Endothelial cell of umbilical vein (primary cell): Measurements from ENCODE around the gene MAGI1. TPM values are rescaled to one million over a fixed set of nuclear protein-coding genes. Genes with fewer than 3 reads are reported as not detected.

Experiments
- BruUV-seq: library from RNA; stranded (reverse); fragments of 400-500 nt; replicated peaks from 2 replicates; lab custom pipeline; 2021; lab: Mats Ljungman, UMichigan
- CTCF ChIA-PET: fragments of 300-600, 350-600 bp; sonication (Branson Sonifier 250); formaldehyde crosslinking; loops from one replicate; lab custom pipeline; 2021; ENCODE audit warnings: antibody characterized with exemption, inconsistent platforms; lab: Charles Lee
- POLR2A ChIA-PET: fragments of 300-600, 350-600 bp; sonication (Branson Sonifier 250); formaldehyde crosslinking; loops from one replicate; lab custom pipeline; 2021; ENCODE audit warnings: antibody characterized with exemption, inconsistent platforms; lab: Charles Lee
- DNase-seq: peaks from one replicate; pipeline ENCODE4 v3.0.0-alpha.2; 2011; ENCODE audit warnings: low read depth, low spot score
- FAIRE-seq: peaks from 2 replicates; lab custom pipeline; 2011; peaks lifted over from hg19 to GRCh38; lab: Jason Lieb, UNC
- H2AFZ ChIP-seq: 2 replicates; pipeline ENCODE4 v1.6.0; 2012; ENCODE audit warnings: low read depth, low read length, control low read depth, inconsistent platforms
- H3K27ac ChIP-seq: 2 replicates; pipeline ENCODE4 v1.5.1; 2011; ENCODE audit warnings: low read depth, mild to moderate bottlenecking, control low read depth, low read length, moderate library complexity; ENCODE audit not compliant: insufficient read depth
- H3K27me3 ChIP-seq, 2 experiments: 2 replicates each; pipeline versions ENCODE4 v1.6.0 to v1.6.1; 2011; ENCODE audit warnings: low read length in 2 of 2, mixed read lengths in 1 of 2; ENCODE audit not compliant: control insufficient read depth in 2 of 2, insufficient read depth in 2 of 2
- H3K36me3 ChIP-seq, 2 experiments: 2 replicates in 1 of 2; 3 replicates in 1 of 2; pipeline ENCODE4 v1.5.1; 2011; ENCODE audit warnings: low read length in 2 of 2, mild to moderate bottlenecking in 1 of 2, moderate library complexity in 1 of 2; ENCODE audit not compliant: control insufficient read depth in 2 of 2, insufficient read depth in 2 of 2; ENCODE audit errors: extremely low read depth in 1 of 2
- H3K4me1 ChIP-seq: 3 replicates; pipeline ENCODE4 v1.5.1; 2011; ENCODE audit warnings: mild to moderate bottlenecking, low read length; ENCODE audit not compliant: control insufficient read depth, insufficient read depth; ENCODE audit errors: extremely low read depth
- H3K4me2 ChIP-seq: 2 replicates; pipeline ENCODE4 v1.6.1; 2011; ENCODE audit warnings: low read length, control low read depth, mixed read lengths; ENCODE audit not compliant: insufficient read depth
- H3K4me3 ChIP-seq, 3 experiments: fragments of 200-600 bp in 1 of 3; sonication (generic), shearing (Covaris generic) in 1 of 3; replicated peaks in 1 of 3; 2 replicates each; pipeline ENCODE4 v1.5.1; 2011 to 2016; ENCODE audit warnings: control low read depth in 3 of 3, low read length in 3 of 3, mild to moderate bottlenecking in 2 of 3, inconsistent platforms in 1 of 3, low read depth in 1 of 3, moderate library complexity in 1 of 3; ENCODE audit not compliant: insufficient read depth in 1 of 3
- H3K79me2 ChIP-seq: 2 replicates; pipeline ENCODE4 v1.6.0; 2012; ENCODE audit warnings: low read length, inconsistent platforms; ENCODE audit not compliant: control insufficient read depth, insufficient read depth
- H3K9ac ChIP-seq: replicated peaks from 2 replicates; pipeline ENCODE3; 2011; ENCODE audit warnings: low read length, control low read depth; ENCODE audit not compliant: insufficient read depth; ENCODE audit errors: extremely low read depth
- H3K9me1 ChIP-seq: replicated peaks from 3 replicates; pipeline ENCODE4 v1.6.0; 2011; ENCODE audit warnings: mild to moderate bottlenecking, low read length; ENCODE audit not compliant: control insufficient read depth, insufficient read depth; ENCODE audit errors: extremely low read depth
- H3K9me3 ChIP-seq: replicated peaks from 2 replicates; pipeline ENCODE4 v1.5.1; 2012; ENCODE audit warnings: low read length, inconsistent platforms; ENCODE audit not compliant: control insufficient read depth, insufficient read depth
- H4K20me1 ChIP-seq: replicated peaks from 2 replicates; pipeline ENCODE3; 2011; ENCODE audit warnings: mild to moderate bottlenecking, low read length; ENCODE audit not compliant: control insufficient read depth, insufficient read depth; ENCODE audit errors: extremely low read depth
- EZH2 ChIP-seq: IDR thresholded peaks from 2 replicates; pipeline ENCODE4 v1.6.1; 2012; ENCODE audit warnings: borderline replicate concordance, low read depth, mild to moderate bottlenecking, moderate library complexity, low read length, inconsistent platforms; ENCODE audit not compliant: severe bottlenecking
- FOS ChIP-seq: IDR thresholded peaks from 2 replicates; pipeline ENCODE4 v1.6.1; 2011; ENCODE audit warnings: mild to moderate bottlenecking, low read length, moderate library complexity, borderline replicate concordance; ENCODE audit not compliant: insufficient read depth
- GATA2 ChIP-seq: IDR thresholded peaks from 2 replicates; pipeline ENCODE4 v1.7.0; 2011; ENCODE audit warnings: low read depth, mild to moderate bottlenecking, moderate library complexity, mixed read lengths, low read length; ENCODE audit not compliant: insufficient read length, insufficient read depth
- JUN ChIP-seq: IDR thresholded peaks from 2 replicates; pipeline ENCODE4 v1.6.1; 2011; ENCODE audit warnings: borderline replicate concordance, low read depth; ENCODE audit not compliant: insufficient read length, insufficient read depth
- MAX ChIP-seq: IDR thresholded peaks from 2 replicates; pipeline ENCODE4 v1.6.1; 2011; ENCODE audit not compliant: insufficient read depth, insufficient read length
- MYC ChIP-seq: IDR thresholded peaks from one replicate; pipeline ENCODE4 v1.6.1; 2011; ENCODE audit warnings: mild to moderate bottlenecking, low read depth, low read length
- POLR2A ChIP-seq: IDR thresholded peaks from 2 replicates; pipeline ENCODE4 v1.6.1; 2012; ENCODE audit warnings: low read depth, mild to moderate bottlenecking, control low read depth, low read length
- POLR2AphosphoS5 ChIP-seq: IDR thresholded peaks from 2 replicates; pipeline ENCODE4 v1.6.1; 2012; ENCODE audit warnings: low read depth, mild to moderate bottlenecking, control low read depth, low read length, moderate library complexity; ENCODE audit not compliant: insufficient read depth
- dilution Hi-C: fragments of 300-500 bp; cut with MboI; formaldehyde crosslinking; loops from one replicate; pipeline ENCODE4 v1.15.0; 2019; ENCODE audit warnings: low sequenced_read_pairs; ENCODE audit not compliant: extremely low pct_ligation_motif_present
- intact Hi-C: fragments of 100-400 bp; cut with micrococcal nuclease; formaldehyde crosslinking; loops from one replicate; pipeline ENCODE4 v1.10.0; 2022
- polyA plus RNA-seq, 4 experiments: library from polyadenylated mRNA; depleted of rRNA in 3 of 4; stranded (reverse) in 3 of 4; unstranded in 1 of 4; fragments of >200 nt; gene quantifications; 2 replicates each; pipeline versions ENCODE4 v1.2.1 to v1.2.3, GENCODE V29; 2011 to 2012; ENCODE audit warnings: missing spikeins in 1 of 4
- total RNA-seq: library from RNA; stranded (reverse); gene quantifications from 2 replicates; pipeline ENCODE4 v1.2.3, GENCODE V29; 2021
- TF ChIP-seq, protein P1 (sequence below), 2 donors: IDR thresholded peaks; 1 replicate in 1 of 2; 2 replicates in 1 of 2; pipeline ENCODE4 v1.5.1; 2011; ENCODE audit warnings: low read length in 2 of 2, mild to moderate bottlenecking in 2 of 2, moderate library complexity in 2 of 2, control low read depth in 1 of 2, inconsistent platforms in 1 of 2, low read depth in 1 of 2; ENCODE audit not compliant: insufficient read depth in 1 of 2; ENCODE audit errors: extremely low read depth in 1 of 2

MAGI1 gene
- total and polyA plus RNA-seq, 2 donors (not counting 3 experiments of a cell fraction or from before 2014, with no cell fraction given), result 10.1 to 47.9 TPM

GRCh38 chr3:66019896-66020295 is 18.8 kb downstream of the MAGI1 start:
- FAIRE-seq, result no peak
- peaks cover 9% of the 10 kb centered on the region for H4K20me1 ChIP-seq
- POLR2A ChIA-PET, result no interaction called here

More at GRCh38 chr3:66019896-66020295, 18.8 kb downstream of the MAGI1 start:
- Histone ChIP-seq H3K36me3 (no peaks in the 10 kb centered on the region), H3K79me2 (no peaks in the 10 kb centered on the region), H3K4me1 (no peaks in the 10 kb centered on the region), H3K27ac (no peak overlapping the region), H3K27me3 (no peaks in the 10 kb centered on the region), H3K9me3 (no peaks in the 10 kb centered on the region), H3K9ac (no peak overlapping the region), H2AFZ (no peak overlapping the region), H3K4me2 (no peak overlapping the region), H3K9me1 (no peaks in the 10 kb centered on the region), H3K4me3 (no peak overlapping the region)
- intact Hi-C loops, result loop anchor here (5.0 kb wide), 1 partner anchor 108 kb away; no protein-coding TSS in a partner anchor
- dilution Hi-C loops, result no loop called here
- CTCF ChIA-PET, result interaction anchor here (1.2 kb wide), 1 partner anchor 18 kb away, joined by 3 read pairs; no protein-coding TSS in a partner anchor
- DNase-seq, result no peak
- TF ChIP-seq MYC (no peak), FOS (no peak), JUN (no peak), POLR2AphosphoS5 (no peak), POLR2A (no peak), GATA2 (no peak), MAX (no peak), EZH2 (no peak)
- TF ChIP-seq, protein P1, sequence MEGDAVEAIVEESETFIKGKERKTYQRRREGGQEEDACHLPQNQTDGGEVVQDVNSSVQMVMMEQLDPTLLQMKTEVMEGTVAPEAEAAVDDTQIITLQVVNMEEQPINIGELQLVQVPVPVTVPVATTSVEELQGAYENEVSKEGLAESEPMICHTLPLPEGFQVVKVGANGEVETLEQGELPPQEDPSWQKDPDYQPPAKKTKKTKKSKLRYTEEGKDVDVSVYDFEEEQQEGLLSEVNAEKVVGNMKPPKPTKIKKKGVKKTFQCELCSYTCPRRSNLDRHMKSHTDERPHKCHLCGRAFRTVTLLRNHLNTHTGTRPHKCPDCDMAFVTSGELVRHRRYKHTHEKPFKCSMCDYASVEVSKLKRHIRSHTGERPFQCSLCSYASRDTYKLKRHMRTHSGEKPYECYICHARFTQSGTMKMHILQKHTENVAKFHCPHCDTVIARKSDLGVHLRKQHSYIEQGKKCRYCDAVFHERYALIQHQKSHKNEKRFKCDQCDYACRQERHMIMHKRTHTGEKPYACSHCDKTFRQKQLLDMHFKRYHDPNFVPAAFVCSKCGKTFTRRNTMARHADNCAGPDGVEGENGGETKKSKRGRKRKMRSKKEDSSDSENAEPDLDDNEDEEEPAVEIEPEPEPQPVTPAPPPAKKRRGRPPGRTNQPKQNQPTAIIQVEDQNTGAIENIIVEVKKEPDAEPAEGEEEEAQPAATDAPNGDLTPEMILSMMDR (IDR thresholded peaks at IDR 0.05; ENCODE audit: extremely low read depth in 1 of 2, insufficient read depth in 1 of 2, low read depth in 1 of 2, low read length in 2 of 2), result no peak
- BruUV-seq, result no TSS peak
